Neural cell (in vitro differentiated cells): Measurements from ENCODE around the gene THBD.

Experiments used
- TAF1 ChIP-seq: IDR thresholded peaks from 2 replicates; pipeline ENCODE4 v1.6.1; 2012; ENCODE audit warnings: low read depth
- TF ChIP-seq, protein P1 (sequence below): IDR thresholded peaks from 2 replicates; pipeline ENCODE4 v1.6.1; 2012; ENCODE audit warnings: borderline replicate concordance

DNA sequence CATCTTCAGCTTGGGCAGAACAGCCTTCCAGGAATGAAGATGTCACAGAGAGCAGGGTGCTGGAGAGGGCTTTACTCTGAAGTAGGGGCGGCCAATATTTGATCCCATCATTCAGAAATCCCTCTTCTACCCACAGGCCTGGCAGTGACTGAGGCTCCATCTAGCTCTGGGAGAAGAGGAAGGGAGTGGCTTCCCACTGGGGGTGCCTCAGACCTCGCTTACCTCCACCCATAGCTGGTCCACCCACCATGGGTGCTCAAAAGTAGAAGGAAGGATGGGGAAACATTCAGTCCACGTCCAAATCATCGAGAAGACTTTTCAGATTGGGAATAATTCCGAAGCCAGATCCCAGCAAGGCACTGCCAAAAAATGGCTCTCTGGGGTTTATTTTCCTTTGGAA lies 11.8 kb upstream of the THBD start:
- TF ChIP-seq, protein P1, sequence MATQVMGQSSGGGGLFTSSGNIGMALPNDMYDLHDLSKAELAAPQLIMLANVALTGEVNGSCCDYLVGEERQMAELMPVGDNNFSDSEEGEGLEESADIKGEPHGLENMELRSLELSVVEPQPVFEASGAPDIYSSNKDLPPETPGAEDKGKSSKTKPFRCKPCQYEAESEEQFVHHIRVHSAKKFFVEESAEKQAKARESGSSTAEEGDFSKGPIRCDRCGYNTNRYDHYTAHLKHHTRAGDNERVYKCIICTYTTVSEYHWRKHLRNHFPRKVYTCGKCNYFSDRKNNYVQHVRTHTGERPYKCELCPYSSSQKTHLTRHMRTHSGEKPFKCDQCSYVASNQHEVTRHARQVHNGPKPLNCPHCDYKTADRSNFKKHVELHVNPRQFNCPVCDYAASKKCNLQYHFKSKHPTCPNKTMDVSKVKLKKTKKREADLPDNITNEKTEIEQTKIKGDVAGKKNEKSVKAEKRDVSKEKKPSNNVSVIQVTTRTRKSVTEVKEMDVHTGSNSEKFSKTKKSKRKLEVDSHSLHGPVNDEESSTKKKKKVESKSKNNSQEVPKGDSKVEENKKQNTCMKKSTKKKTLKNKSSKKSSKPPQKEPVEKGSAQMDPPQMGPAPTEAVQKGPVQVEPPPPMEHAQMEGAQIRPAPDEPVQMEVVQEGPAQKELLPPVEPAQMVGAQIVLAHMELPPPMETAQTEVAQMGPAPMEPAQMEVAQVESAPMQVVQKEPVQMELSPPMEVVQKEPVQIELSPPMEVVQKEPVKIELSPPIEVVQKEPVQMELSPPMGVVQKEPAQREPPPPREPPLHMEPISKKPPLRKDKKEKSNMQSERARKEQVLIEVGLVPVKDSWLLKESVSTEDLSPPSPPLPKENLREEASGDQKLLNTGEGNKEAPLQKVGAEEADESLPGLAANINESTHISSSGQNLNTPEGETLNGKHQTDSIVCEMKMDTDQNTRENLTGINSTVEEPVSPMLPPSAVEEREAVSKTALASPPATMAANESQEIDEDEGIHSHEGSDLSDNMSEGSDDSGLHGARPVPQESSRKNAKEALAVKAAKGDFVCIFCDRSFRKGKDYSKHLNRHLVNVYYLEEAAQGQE, result no peak
- no peak for TF ChIP-seq TAF1
